Activated T-helper 1 cell treated with anti-CD3 and anti-CD28 coated beads, Interleukin-2, amount 50 U/mL, for 16 hours (primary cell): Measurements from ENCODE around the gene MRRF.
A peak's percentile ranks its signal among the peaks of the same experiment; 100 is the strongest.

ENCODE experiments used
- DNase-seq, 2 donors: peaks; one replicate each; pipeline ENCODE4 v3.0.0-alpha.2; 2020; ENCODE audit warnings: low read depth in 1 of 2, low spot score in 1 of 2

The MRRF gene

DNA sequence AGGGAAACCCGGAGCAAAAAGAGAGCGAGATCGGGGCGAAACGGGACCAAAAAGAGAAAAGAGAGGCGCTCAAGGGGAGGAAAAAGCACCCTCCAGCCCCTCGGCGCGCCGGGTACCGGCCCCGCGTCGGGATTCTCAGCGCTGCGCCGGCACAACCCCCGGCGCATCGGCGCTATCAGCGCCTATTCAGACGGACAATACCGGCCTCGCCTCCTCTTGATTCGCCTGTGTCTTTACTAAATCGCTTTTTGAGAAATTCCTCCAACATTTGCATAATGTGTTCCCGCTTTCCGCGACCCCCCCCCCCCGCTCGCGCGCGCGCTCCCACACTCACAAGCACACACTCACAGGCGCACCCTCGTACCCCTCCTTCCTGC is 36.5 kb upstream of the MRRF start:
- no peak for DNase-seq

- no peak for DNase-seq
Observed at GRCh38 chr9:122228568-122229484, 35.9 kb upstream of the MRRF start, which contains the start of gene LHX6. TSS of gene LHX6 (minus strand) at chr9:122228957. CDS start at chr9:122228740, 217 bp downstream.

DNA sequence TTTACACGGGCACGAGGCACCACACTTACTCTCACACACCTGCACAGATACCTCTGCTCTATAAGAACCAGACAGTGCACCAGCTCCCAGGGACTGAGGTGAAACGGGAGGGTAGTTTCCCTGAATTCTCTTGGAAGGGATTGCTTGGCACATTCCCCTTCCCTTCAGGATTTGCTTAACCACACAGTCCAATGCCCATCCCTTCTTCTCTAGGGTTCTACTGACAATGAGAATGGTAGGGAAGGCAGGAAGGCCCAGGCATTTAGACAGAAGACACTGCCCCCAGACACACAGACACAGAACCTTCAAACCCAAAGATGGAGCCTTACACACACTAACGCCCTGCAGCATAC is 35.2 kb upstream of the MRRF start:
- no peak for DNase-seq

DNA sequence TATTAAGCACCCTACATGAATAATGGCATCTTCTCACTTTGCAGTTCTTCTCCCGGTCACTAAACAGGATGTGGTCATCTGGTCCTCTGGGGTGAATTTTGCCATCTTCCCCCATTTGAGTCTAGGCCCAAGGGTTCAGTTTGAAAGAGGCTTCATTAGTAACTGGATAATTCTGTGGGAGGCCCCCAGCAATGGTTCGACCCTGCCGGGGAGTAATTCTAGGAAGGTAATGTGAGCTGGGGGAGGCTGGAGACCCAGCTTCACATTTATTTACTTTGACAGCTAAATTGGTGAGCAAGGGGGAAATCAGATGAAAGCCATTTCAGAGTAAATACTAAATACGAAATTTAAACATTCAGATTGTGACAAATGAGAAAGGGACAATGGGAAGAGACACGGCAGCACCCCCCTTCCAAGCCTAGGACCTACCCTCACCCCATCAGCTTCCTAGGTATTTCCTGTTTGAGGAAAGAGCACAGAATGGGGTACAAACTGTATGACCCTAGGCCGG is 31.8 kb upstream of the MRRF start:
- DNase-seq = no peak

DNA sequence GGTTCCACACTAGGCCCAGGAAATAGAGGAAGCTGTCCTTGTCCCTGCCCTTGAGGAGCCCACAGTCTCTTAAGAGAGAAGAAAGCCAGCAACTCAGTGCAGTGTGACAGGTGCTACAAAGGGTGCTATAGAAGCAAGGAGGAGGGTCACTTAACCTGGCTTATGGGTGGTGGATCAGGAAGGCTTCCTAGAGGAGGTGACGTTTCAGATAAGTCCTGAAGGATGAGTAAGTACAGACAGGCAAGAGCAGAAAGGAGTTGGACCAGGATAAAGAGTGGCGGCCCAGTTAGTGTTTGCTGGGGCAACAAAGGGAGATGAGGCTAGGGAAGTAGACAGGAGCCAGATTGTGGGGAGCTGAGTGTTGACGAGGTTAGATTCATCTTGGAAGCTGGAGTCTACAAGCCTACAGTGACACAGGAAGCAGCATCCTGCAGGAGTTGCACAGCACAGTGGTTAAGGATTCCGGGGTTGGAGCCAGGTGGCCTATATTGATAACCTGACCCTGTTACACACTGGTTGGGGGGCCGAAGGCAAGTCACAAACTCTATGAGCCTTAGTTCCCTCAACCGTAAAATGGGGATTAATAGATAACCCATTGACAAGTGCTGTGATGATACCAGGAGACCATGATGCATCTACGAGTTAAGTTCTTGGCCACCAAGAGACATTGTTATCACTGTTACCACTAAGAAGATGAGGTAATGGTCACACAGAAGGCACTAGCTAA is 30.5 kb upstream of the MRRF start:
- no peak for DNase-seq

- DNase-seq = no peak
Observed at GRCh38 chr9:122236681-122237080, 28.0 kb upstream of the MRRF start.

DNA sequence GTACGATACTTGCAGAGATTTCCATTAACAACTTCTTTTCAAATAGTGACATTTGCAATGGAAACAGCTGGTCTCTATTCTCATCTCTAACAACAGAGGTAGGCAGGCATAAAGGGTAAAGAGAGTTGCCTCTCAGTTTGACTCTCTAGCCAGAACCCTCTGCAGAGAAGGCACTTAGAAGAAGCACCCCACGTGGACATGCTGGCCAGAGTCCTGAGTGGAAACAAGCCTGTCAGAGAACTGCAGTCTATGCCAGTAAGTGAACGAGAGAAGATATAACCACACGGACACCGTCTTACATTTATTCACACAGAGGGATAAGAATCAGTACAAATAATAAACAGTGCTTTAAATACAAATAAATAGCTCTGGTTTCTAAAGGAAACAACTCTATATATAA is 25.0 kb upstream of the MRRF start:
- DNase-seq = no peak

GRCh38 chr9:122244349-122244748 is 20.3 kb upstream of the MRRF start:
- DNase-seq = no peak

- DNase-seq = no peak
Observed at GRCh38 chr9:122246666-122247065, 18.0 kb upstream of the MRRF start.

DNA sequence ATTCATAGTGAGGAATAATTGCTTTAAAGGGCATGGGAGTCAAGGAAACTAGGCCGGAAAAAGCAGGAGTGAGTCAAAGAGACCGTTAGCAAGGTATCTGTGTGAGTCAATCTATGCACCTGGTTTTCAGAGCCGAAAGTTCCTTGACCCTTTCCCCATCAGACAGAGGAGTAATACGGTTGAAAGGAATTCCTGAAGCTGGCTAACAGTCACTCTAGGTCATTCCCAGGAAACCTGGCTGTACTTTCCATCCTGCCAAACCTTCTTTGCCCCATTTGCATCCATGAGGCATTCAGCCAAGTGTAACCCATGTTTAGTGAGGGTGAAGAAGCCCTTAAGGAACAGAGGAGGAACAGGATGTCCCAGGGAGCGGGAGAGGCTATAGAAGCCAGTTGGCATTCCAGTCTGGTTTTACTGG is 16.2 kb upstream of the MRRF start:
- DNase-seq = no peak

GRCh38 chr9:122251351-122251750 is 13.3 kb upstream of the MRRF start:
- DNase-seq = no peak

GRCh38 chr9:122252796-122253195 is 11.9 kb upstream of the MRRF start:
- no peak for DNase-seq

DNA sequence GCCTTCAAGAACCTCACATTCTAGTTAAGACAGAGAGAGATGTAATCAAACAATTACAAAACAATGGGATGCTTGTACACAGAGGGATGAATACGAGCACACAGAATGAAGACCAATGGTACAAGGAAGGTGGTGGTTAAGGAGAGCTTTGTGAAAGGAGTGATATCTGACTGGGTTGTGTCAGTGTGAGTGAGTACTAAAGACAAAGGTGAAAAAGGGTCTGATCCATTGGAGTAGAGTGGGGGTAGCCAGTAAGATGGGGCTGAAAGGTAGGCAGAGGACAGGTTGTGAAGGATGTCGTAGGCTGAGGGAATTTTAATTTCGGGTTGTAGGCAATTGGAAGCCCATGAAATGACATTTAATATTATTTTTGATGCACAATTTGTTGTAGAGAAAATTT is 9.9 kb upstream of the MRRF start:
- DNase-seq = no peak

DNA sequence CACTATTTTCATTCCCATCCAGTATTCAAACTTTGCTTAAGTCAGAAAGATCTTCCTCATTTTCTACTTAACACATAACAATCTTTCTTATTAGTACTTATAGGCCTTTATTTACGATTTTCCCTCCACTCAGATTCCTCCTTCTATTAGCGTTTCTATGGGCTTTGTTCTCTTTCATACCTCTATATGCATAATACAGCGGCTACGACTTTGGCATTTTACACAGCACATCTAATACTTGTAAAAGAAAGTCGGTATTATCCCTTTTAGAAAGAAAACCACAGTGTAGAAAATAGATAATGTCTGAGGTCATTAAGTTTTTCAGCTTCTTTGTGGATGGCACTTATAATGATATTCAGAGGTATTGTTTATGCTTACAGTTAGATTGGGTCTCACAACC is 8.5 kb upstream of the MRRF start:
- DNase-seq = no peak

DNA sequence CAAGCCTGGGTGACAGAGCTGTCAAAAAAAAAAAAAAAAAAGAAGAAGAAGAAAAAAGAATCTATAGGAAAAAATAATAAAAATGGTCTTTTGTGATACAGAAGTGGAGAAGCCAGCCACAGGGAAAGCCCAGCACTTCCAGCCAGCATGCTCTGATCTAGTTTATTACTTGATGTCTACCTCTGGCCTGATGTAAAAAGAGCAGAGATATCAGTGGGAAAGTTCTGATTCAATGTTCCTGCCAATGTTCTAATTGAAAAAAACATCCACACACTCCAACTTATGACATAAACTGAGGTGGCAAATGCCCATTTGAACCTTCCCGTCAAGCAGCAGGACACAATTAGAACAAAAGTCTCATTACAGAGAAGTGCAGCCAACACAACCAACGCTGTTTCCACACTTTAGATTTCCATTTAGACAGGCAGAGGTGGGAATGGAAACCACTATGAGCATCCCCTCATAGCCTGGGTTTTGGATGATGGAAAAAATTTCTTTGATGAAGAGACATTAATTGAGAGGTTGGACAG is 5.7 kb upstream of the MRRF start:
- DNase-seq = no peak

DNA sequence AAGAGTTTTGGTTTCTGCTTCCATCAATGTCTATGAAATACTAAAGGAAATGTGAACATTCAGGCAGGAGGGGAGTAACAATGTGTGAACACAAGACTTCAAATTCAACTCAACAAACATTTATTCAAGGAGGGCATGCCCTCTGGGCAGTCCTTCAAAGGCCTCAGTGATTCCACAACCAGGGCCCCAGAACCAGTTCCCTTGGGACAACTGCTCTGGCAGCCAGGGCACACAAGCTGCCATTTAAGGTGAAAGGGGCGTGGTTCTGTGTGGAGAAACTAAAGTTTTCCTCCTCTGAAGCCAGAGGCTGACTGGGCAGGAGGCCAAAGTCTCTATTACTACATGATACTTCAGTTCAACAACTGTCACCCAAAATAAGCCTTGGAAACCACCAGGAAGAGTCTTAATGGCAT is 3.2 kb upstream of the MRRF start:
- no peak for DNase-seq

GRCh38 chr9:122262073-122262472 is 2.6 kb upstream of the MRRF start:
- no peak for DNase-seq

DNA sequence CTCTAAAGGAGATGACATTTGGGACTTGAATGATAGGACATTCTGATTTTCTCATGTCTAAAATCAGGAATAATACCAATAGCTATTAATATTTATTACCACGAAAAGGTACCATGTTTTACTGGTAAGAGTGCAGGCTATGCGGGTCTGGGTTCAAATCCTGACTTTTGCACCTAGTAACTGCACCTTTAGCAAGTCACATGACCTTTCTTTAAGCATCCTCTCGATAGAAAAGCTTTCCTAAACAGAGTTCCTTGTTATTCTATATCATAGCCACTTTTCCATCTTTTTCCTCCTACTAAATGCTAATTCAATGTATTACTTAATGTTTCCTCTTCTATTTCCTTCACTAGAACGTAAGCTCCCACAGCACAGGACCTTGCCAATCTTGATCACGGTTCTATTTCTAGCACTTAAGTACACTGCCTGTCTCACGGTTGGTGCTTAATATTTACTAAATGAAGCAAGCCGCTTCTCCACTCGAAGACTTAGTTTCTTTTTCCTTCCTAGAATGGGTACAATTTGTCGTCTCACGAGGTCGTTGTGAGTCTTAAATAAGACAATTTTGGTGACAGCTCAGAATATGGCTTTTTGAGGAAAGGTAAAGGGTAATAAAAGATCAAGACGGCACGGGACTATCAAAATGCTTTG is 858 bp upstream of the MRRF start:
- no peak for DNase-seq

DNA sequence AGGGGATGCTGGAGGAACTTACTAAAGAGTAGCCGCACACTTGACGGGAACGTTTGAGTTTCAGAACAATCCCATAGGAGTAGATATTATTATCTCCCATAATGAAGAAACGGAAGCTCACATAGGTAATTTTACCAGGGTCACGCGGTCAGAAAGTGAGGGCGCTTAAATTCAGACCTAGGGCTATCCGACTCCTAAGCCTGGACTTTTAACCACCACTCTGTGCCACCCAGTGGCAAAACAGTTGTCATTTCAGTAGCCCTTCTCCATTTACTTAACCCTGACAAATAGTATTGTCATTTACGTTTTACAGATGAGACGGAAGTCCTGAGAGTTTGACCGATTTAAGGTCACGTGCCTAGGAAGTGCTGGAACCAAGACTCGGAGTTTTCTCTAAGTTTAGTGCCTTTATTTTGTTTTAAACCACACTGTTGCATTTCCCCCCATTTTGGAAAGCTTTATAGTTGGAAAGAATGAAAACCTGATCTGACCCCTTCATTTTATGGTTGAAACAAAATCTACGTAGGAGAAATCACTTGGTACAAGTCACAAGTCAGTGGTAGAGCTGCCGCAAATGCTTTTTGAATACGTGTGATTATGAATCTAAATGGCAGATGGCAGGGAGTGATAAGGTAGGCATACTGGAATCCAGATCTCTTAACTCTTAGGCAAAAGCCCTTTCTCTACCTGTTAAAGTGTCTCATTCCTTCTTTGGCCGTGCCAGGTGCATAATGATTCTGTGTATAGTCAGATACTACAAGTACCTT is 650 bp downstream of the MRRF start:
- peak in 1 of 2 donors; percentile 0 for DNase-seq

GRCh38 chr9:122268041-122268814 is 3.5 kb downstream of the MRRF start:
- no peak for DNase-seq
